CD4-positive, alpha-beta T cell (primary cell): ENCODE data around the gene PIEZO1. TPM values are rescaled to one million over a fixed set of nuclear protein-coding genes. Genes with fewer than 3 reads are reported as not detected.

Source experiments
- microRNA-seq: library from miRNA; unstranded; fragments of <30 nt; microRNA quantifications from one replicate; pipeline ENCODE4 v1.2.0, GENCODE V29; 2021; ENCODE audit warnings: borderline microRNAs expressed, borderline replicate concordance
- total RNA-seq, 174 experiments: library from RNA in 2 of 174; stranded (reverse) in 2 of 174; gene quantifications; one replicate each; pipeline ENCODE4 v1.2.3 and lab custom pipeline; 2021 to 2026

The PIEZO1 gene
- total RNA-seq, 2 experiments from 2014 or later = 142 to 146 TPM

Small RNAs within 50 kb of the gene (microRNA-seq; reads per million reads assigned to microRNA genes)
- not detected for gene MIR4722

Other genes with a start within 250 kb of the PIEZO1 start
- 10 to 100 TPM; 92.6 to 93.7 TPM for gene ZC3H18, start 214.8 kb downstream of the PIEZO1 start, total RNA-seq
- under 1 TPM in 1 of 2 experiments, not detected in 1; 0.77 TPM for gene IL17C, start 146.6 kb downstream of the PIEZO1 start, total RNA-seq
- gene CYBA, start 134.2 kb downstream of the PIEZO1 start, total RNA-seq = 100 to 1,000 TPM; 292 to 294 TPM
- 10 to 100 TPM; 74.2 to 76.9 TPM for gene MVD, start 122.1 kb downstream of the PIEZO1 start, total RNA-seq
- gene SNAI3, start 98.7 kb downstream of the PIEZO1 start, total RNA-seq = 1 to 10 TPM; 3.0 to 3.5 TPM
- 100 to 1,000 TPM; 334 to 355 TPM for gene RNF166, start 78.8 kb downstream of the PIEZO1 start, total RNA-seq
- gene CTU2, start 78.7 kb downstream of the PIEZO1 start, total RNA-seq = 10 to 100 TPM; 39.3 to 44.0 TPM
- gene CDT1, start 18.6 kb upstream of the PIEZO1 start, total RNA-seq = 1 to 10 TPM in 1 of 2 experiments, under 1 TPM in 1; 0.47 to 1.0 TPM
- 100 to 1,000 TPM; 153 to 154 TPM for gene APRT, start 26.7 kb upstream of the PIEZO1 start, total RNA-seq
- 10 to 100 TPM; 18.4 to 19.7 TPM for gene GALNS, start 71.7 kb upstream of the PIEZO1 start, total RNA-seq
- 10 to 100 TPM; 48.0 to 48.2 TPM for gene TRAPPC2L, start 71.9 kb upstream of the PIEZO1 start, total RNA-seq
- gene PABPN1L, start 81.4 kb upstream of the PIEZO1 start, total RNA-seq = not detected
- gene CBFA2T3, start 192.0 kb upstream of the PIEZO1 start, total RNA-seq = 1 to 10 TPM in 1 of 2 experiments, under 1 TPM in 1; 0.80 to 1.6 TPM